T follicular helper cell (primary cell): Measurements from ENCODE around the gene MBL2.

Experiments
- DNase-seq: peaks from one replicate; pipeline ENCODE4 v3.0.0-alpha.2; 2020; ENCODE audit warnings: low read depth

The MBL2 gene

GRCh38 chr10:52740155-52740549 lies 32.4 kb downstream of the MBL2 start:
- DNase-seq, result no peak

- DNase-seq, result no peak
Measured at GRCh38 chr10:52739380-52740154, 33.0 kb downstream of the MBL2 start.

- no peak for DNase-seq
Measured at GRCh38 chr10:52738951-52739350, 33.6 kb downstream of the MBL2 start.

GRCh38 chr10:52729271-52730104 lies 43.1 kb downstream of the MBL2 start:
- DNase-seq, result no peak

- no peak for DNase-seq
Measured at GRCh38 chr10:52720018-52720417, 52.6 kb downstream of the MBL2 start.
